HG03025 (cell line): ENCODE measurements around the gene AP1S3.

ENCODE experiments used
- ATAC-seq: cut with Tn5 transposase; IDR thresholded peaks from one replicate; pipeline ENCODE4 v1.9.1; 2021; ENCODE audit warnings: mild to moderate bottlenecking, moderate library complexity; ENCODE audit not compliant: unreplicated experiment, low FRiP score

Gene AP1S3

DNA sequence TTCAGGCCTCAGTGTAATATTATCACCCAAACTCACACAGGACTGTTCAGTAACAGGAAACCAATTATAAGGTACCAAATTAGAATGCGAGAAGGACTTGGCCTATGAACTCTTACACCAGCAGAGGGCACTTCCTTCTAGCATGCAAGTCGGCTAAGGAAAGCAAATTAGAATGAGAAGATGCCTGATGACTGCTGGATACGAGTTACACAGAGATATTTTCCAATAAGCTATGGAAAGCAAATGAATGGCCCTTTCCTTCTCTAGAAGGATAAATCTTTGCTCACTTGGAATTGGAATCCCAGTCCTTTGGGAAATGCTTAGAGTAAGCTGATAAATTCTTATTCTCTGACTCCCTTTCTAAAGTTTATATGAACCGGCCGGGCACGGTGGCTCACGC lies 109.8 kb downstream of the AP1S3 start:
- ATAC-seq = no peak

DNA sequence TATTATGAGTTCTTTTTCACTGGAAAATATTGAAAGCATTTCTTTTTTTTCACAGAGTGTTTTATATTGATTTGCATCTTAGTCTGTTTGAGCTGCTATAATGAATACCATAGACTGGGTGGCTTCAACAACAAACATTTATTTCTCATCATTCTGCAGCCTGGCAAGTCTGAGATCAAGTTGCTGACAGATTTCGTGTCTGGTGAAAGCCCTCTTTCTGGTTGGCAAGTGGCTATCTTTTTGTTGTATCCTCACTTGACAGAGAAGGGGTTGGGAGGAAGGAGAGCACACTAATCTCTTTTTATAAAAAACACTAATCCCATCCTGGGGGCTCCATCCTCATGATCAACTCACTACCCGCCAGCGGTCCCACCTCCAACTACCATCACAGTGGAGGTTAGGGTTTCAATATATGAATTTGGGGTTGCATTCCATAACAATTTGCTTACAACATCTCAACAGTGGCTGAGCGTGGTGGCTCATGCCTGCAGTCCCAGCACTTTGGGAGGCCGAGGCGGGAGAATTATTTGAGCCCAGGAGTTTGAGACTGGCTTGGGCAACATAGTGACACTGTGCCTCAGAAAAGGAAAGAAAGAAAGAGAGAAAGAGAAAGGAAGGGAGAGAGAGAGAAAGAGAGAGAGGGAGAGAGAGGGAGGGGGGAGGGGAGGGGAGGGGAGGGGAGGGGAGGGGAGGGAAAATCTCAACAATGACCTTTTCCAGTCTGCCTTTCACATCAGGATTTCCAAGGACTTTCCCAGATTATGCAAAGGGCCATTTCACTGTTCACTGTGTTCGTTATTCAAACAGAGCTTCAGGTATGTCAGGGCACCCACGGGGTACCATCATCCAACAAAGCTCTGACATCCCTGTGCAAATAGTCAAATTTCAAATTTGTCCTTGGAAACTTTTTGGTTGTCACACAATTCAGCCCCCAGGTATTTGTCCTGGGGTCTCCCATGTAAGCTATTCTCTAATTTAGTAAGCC lies 111.1 kb downstream of the AP1S3 start:
- ATAC-seq = no peak

DNA sequence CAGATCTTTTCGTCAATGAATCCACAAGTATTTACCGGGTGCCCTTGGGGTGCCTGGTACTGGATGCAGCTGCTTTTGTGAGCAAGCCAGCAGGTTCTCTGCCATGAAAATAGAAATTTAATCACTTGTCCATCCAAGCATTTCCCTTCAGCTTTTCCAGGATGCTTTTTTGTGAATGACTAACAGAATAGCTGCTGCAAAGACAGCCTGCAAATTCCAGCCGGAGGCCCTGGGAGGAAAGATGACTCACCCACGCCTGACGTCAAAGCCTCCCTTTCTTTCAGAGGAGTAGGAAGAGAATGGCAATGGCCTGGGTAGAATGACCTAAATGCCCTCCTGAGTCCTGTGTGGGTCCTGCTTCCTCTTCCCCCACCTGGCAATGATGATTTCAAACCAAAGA lies 111.9 kb downstream of the AP1S3 start:
- no peak for ATAC-seq

DNA sequence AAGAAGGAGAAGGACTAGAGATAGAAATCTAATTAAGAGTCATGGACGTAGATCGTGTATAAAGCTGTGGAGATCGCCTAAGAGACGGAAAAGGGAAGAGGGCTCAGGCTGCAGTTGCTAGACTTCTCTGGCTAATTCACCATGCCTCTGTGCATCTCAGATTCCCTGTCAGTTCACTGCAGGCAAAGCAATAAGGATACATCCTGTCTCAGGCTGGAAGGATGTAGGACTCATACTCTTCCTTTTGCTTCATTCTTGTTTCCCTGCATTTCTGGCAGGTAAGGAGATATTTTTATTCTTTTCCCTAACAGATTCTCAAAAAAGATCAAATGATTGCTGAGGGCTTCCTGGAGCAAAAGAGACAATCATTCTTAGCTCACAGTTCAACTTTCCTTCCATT lies 112.5 kb downstream of the AP1S3 start:
- no peak for ATAC-seq

DNA sequence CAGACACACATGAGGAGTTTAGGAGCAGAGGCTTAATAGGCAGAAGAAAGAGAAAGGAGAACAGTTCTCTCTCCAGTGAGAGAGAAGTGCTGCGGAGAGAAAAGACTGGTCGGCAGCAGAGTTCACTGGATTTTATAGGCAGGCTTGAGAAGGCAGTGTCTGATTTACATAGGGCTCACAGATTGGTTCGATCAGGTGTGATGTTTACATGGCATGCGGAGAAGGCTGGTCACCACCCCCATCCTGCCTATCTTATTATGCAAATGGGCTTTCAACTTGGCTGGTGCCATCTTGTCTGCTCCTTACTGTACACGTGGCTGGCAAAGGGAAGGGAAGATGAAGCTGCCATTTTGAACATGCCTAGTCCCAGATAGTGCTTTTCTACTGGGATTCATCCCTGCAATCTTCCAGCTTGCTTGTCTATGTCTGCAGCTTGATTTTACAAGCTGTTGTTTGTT lies 113.4 kb downstream of the AP1S3 start:
- ATAC-seq = no peak

DNA sequence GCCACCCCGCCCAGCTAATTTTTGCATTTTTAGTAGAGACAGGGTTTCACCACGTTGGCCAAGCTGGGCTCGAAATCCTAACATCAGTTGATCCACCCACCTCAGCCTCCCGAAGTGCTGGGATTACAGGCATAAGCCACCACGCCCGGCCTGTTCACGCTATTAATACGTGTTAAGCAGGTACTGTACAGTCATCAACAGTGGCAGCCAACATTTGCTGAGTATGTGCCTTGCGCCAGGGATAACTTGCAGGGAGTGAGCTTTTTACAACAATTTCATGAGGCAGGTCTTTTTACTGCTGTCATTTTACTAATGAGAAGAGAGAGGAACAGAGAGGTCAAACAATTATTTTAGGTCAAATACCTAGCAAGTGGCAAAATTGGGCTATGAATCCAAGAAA lies 115.2 kb downstream of the AP1S3 start:
- ATAC-seq = no peak

DNA sequence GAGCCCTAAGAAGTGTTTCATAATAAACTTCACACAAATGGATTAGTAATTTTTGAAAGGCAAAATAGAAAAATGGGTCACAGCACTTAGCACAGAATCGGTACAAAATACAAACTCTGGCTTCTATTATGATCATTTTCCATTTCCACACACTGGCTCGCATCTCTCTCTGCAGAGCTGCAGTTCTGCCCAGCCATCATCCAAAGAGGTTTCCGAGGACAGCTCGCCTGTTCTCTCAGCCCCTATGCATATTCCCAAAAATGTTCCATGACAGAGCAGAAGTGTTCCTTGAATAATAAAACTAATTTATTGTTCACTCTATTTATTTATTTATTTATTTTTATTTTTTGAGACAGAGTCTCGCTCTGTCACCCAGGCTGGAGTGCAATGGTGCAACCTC lies 115.6 kb downstream of the AP1S3 start:
- ATAC-seq = no peak

DNA sequence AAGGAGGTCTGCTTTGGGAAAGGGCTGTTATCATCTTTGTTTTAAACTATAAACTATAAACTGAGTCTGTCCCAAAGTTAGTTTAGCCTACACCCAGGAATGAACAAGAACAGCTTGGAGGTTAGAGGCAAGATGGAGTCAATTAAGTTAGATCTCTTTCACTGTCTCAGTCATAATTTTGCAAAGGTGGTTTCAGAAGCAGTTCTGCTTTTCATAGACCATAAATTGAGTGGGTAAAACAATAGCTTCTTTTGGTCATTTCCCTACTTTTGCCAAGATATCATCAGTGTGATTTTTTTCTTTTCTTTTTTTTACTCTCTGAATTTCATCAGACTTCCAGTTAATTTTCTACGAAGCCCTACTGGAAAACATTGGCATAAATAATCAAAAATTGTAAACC lies 117.0 kb downstream of the AP1S3 start:
- ATAC-seq = no peak

DNA sequence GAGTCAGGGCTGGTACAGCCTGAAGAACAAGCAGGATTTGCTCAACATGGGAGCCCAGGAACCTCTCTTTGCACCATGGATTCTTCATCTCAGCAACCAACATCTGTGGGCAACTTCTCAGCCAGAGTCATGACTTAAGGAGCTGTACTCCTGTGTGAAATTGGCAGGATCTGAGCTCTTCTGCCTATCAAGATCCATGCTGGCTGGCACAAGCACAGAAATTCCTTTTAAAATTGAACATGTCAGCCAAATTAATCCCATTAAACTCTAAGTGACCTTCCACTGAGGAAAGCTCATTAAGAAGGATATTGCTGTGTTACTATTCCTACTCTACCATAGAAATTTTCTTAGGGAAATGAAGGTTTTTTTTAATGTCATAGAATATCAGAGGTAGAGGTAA lies 124.7 kb downstream of the AP1S3 start:
- no peak for ATAC-seq

DNA sequence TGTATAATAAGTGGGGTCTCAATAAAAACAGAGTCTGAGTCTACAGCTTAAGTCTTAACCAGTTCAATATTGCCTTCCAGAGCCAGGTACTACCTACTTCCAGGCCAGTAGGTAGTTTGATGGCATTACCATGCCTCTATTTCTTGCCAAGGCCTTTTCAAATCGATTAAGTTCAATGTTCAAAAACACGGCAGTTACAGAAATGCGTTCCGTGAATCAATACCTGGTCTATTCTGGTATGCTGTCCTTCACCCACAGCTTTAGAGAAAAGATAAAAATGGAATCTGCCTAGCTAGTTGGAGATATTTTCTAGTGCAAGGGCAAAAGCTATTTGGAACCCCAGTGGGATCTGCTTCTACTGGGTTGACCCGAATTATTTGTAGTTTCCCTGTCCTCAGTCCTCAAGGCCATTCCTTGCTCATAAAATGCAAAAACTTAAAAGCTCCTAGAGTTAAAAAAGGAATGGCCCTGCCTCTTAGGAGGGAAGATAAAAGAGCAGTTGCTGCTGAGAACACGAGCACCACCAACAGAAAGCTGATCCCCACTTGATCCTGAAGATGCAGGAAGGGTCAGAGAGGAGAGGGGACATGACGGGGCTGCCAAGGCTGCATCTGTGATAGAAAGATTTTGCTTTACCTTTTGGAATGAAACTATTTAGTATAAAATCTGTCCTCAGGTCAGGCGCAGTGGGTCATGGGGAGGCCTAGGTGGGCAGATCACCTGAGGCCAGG lies 125.6 kb downstream of the AP1S3 start:
- no peak for ATAC-seq
